Hepatocyte (in vitro differentiated cells): Measurements from ENCODE around the gene VENTX. TPM values are rescaled to one million over a fixed set of nuclear protein-coding genes. Genes with fewer than 3 reads are reported as not detected.
"Not testable (repeated sequence)": the region's sequence is repeated elsewhere in the genome, so short reads cannot be mapped to it uniquely, and the experiment has no call there.

Experiments
- DNase-seq: peaks from one replicate; pipeline ENCODE4 v3.0.0-alpha.2; 2016; ENCODE audit warnings: low spot score
- H2AFZ ChIP-seq: fragments of 200-600 bp; sonication (generic); 2 replicates; pipeline ENCODE4 v1.6.0; 2016; ENCODE audit warnings: antibody characterized with exemption, mild to moderate bottlenecking
- H3K27ac ChIP-seq: fragments of 200-600 bp; sonication (generic); 2 replicates; pipeline ENCODE4 v1.5.1; 2016; ENCODE audit warnings: mild to moderate bottlenecking
- H3K27me3 ChIP-seq: fragments of 200-600 bp; sonication (generic); 2 replicates; pipeline ENCODE4 v1.6.1; 2016
- H3K36me3 ChIP-seq: fragments of 200-600 bp; sonication (generic); replicated peaks from 2 replicates; pipeline ENCODE4 v1.5.1; 2016; ENCODE audit warnings: low read depth; ENCODE audit not compliant: insufficient read depth
- H3K4me1 ChIP-seq: fragments of 200-600 bp; sonication (generic); 2 replicates; pipeline ENCODE4 v1.5.1; 2016; ENCODE audit warnings: mild to moderate bottlenecking, moderate library complexity; ENCODE audit not compliant: insufficient read depth
- H3K4me2 ChIP-seq: fragments of 200-600 bp; sonication (generic); 2 replicates; pipeline ENCODE4 v1.6.0; 2016
- H3K4me3 ChIP-seq: fragments of 200-600 bp; sonication (generic); 2 replicates; pipeline ENCODE4 v1.5.1; 2016; ENCODE audit warnings: mild to moderate bottlenecking
- H3K79me2 ChIP-seq: fragments of 200-600 bp; sonication (generic); 2 replicates; pipeline ENCODE4 v1.6.0; 2017; ENCODE audit warnings: mild to moderate bottlenecking
- H3K9me2 ChIP-seq: fragments of 200-600 bp; sonication (generic); replicated peaks from 2 replicates; pipeline ENCODE4 v1.6.0; 2017; ENCODE audit warnings: mild to moderate bottlenecking; ENCODE audit not compliant: insufficient read depth
- H3K9me3 ChIP-seq: fragments of 200-600 bp; sonication (generic); 2 replicates; pipeline ENCODE4 v1.5.1; 2016; ENCODE audit warnings: low read depth, mild to moderate bottlenecking
- H4K20me1 ChIP-seq: fragments of 200-600 bp; sonication (generic); 2 replicates; pipeline ENCODE4 v1.6.0; 2016; ENCODE audit warnings: mild to moderate bottlenecking; ENCODE audit not compliant: insufficient read depth, poor library complexity, severe bottlenecking
- CTCF ChIP-seq: fragments of 200-600 bp; sonication (generic); IDR thresholded peaks from 2 replicates; pipeline ENCODE4 v1.5.1; 2016; ENCODE audit warnings: antibody characterized with exemption, mild to moderate bottlenecking; ENCODE audit not compliant: poor library complexity
- EZH2 ChIP-seq: fragments of 200-600 bp; sonication (generic); IDR thresholded peaks from 2 replicates; pipeline ENCODE4 v1.6.1; 2016; ENCODE audit warnings: antibody characterized with exemption, mild to moderate bottlenecking, borderline replicate concordance
- EZH2phosphoT487 ChIP-seq: fragments of 200-600 bp; sonication (generic); IDR thresholded peaks from one replicate; pipeline ENCODE4 v1.6.1; 2018; ENCODE audit warnings: antibody characterized with exemption, mild to moderate bottlenecking, low read depth, moderate library complexity; ENCODE audit not compliant: unreplicated experiment, severe bottlenecking
- WGBS: methylation state at CpG from one replicate; pipeline ENCODE4 v1.1.6; 2016; ENCODE audit warnings: low lambda C conversion rate; ENCODE audit errors: missing lambda C conversion rate; 5-methylcytosine and 5-hydroxymethylcytosine counted together
- polyA plus RNA-seq: library from polyadenylated mRNA; unstranded; fragments of >200 nt; fragmentation: Nextera tagmentation; extraction: Ambion mirVana; gene quantifications from 2 replicates; pipeline ENCODE4 v1.2.1, GENCODE V29; 2016
- total RNA-seq: library from RNA; depleted of rRNA; stranded (reverse); fragments of >200 nt; gene quantifications from 2 replicates; pipeline ENCODE4 v1.2.3, GENCODE V29; 2014

Gene VENTX
- total and polyA plus RNA-seq, 2 experiments from 2014 or later: not detected

DNA sequence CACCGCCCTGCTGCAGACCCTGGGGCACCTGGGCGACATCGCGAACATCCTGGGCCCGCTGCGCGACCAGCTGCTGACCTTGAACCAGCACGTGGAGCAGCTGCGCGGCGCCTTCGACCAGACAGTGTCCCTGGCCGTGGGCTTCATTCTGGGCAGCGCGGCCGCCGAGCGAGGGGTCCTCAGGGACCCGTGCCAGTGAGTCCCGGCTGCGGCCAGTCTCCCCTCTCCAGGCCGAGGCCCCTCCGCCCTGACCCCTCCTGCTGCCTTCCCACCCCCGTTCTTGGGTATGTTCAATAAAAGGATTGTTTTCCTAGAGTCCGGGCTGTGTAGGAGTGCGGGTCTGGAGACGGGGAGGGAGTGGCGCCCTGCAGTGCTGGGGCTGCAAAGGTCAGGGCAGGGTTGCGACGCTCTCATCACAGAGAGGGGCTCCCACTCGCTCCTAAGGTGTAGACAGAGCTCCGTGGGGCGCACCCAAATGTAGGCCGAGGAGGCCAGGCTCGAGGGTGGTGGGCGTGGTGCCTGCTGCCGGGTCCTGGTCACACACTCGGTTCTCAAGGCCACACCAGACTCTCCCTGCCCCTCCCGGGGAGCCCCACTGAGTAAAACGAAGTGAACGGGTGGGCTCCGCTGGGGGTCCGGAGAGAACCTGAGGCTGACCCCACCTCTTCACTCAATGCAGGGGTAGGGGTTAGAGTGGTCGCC lies 6.3 kb upstream of the VENTX start:
- H4K20me1 ChIP-seq: no peaks in the 10 kb centered on the region
- no peaks in the 10 kb centered on the region for H3K79me2 ChIP-seq
- TF ChIP-seq EZH2phosphoT487 (no peak), EZH2 (peak; percentile 53)
- WGBS: 25% methylated on average over 44 of the region's 44 CpGs
- peaks cover 4% of the 10 kb centered on the region for H3K4me1 ChIP-seq
- DNase-seq: no peak
- H3K9me2 ChIP-seq: no peaks in the 10 kb centered on the region
- peaks cover 81% of the 10 kb centered on the region for H3K27me3 ChIP-seq
- H3K4me2 ChIP-seq: no peak overlapping the region
- H3K36me3 ChIP-seq: no peaks in the 10 kb centered on the region
- no peaks in the 10 kb centered on the region for H3K9me3 ChIP-seq
- no peak overlapping the region for H3K4me3 ChIP-seq
- H3K27ac ChIP-seq: no peak overlapping the region
- no peak overlapping the region for H2AFZ ChIP-seq

- TF ChIP-seq CTCF (no peak), EZH2phosphoT487 (no peak), EZH2 (no peak)
Measured at GRCh38 chr10:133231946-133232574, 5.6 kb upstream of the VENTX start.

DNA sequence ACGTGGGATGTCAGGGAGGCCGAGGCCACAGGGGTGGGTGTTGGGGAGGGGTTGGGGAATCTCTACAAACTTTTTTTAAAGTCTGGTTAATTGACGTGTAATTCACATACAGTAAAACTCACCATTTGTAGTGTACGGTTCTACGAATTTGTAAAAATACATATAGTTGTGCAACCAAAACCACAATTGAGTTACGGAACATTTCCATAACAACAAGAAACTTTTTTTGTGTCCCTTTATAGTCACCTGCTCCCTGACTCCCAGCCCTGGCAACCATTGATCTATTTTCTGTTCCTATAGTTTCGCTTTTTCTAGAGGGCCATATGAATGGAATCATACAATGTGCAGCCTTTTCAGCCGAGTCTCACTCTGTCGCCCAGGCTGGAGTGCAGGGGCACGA lies 2.9 kb upstream of the VENTX start:
- H3K4me1 ChIP-seq: peaks cover 19% of the 10 kb centered on the region
- H3K27me3 ChIP-seq: peaks cover 86% of the 10 kb centered on the region
- not testable (repeated sequence) for H3K27ac ChIP-seq, H3K4me2 ChIP-seq, H3K4me3 ChIP-seq, H3K9me3 ChIP-seq, DNase-seq, H3K36me3 ChIP-seq, H3K9me2 ChIP-seq, H2AFZ ChIP-seq, H3K79me2 ChIP-seq, H4K20me1 ChIP-seq
- WGBS: 80% methylated on average over 7 of the region's 10 CpGs

More at GRCh38 chr10:133231946-133232574, 5.6 kb upstream of the VENTX start:
- Histone ChIP-seq H3K4me2 (no peak overlapping the region), H4K20me1 (no peaks in the 10 kb centered on the region), H3K4me1 (peaks cover 11% of the 10 kb centered on the region), H2AFZ (no peak overlapping the region), H3K9me2 (no peaks in the 10 kb centered on the region), H3K36me3 (no peaks in the 10 kb centered on the region), H3K27ac (no peak overlapping the region), H3K4me3 (no peak overlapping the region), H3K27me3 (peaks cover 83% of the 10 kb centered on the region), H3K79me2 (no peaks in the 10 kb centered on the region), H3K9me3 (no peaks in the 10 kb centered on the region)
- DNase-seq: no peak
- WGBS: 51% methylated on average over 11 of the region's 11 CpGs

GRCh38 chr10:133235265-133235855 lies 2.3 kb upstream of the VENTX start:
- no peaks in the 10 kb centered on the region for H3K9me2 ChIP-seq
- no peaks in the 10 kb centered on the region for H4K20me1 ChIP-seq
- no peak overlapping the region for H2AFZ ChIP-seq
- no peaks in the 10 kb centered on the region for H3K79me2 ChIP-seq
- TF ChIP-seq EZH2 (no peak), CTCF (no peak), EZH2phosphoT487 (no peak)
- H3K27me3 ChIP-seq: peaks cover 84% of the 10 kb centered on the region
- no peak overlapping the region for H3K27ac ChIP-seq
- peak overlapping the region; percentile 82 for H3K4me2 ChIP-seq
- no peaks in the 10 kb centered on the region for H3K36me3 ChIP-seq
- WGBS: 13% methylated on average over 11 of the region's 48 CpGs
- DNase-seq: no peak
- H3K4me1 ChIP-seq: peaks cover 19% of the 10 kb centered on the region
- H3K4me3 ChIP-seq: no peak overlapping the region
- no peaks in the 10 kb centered on the region for H3K9me3 ChIP-seq
